Neuronal stem cell (in vitro differentiated cells): Measurements from ENCODE around the gene COBLL1.
A peak's percentile ranks its signal among the peaks of the same experiment; 100 is the strongest.

Source experiments
- DNase-seq: peaks from one replicate; pipeline ENCODE4 v3.0.0-alpha.2; 2013; ENCODE audit warnings: low spot score
- H2AFZ ChIP-seq: one replicate; pipeline ENCODE4 v1.6.1; 2013; ENCODE audit warnings: mild to moderate bottlenecking, low read length, inconsistent platforms
- H2AK5ac ChIP-seq: 2 replicates; pipeline ENCODE4 v1.6.1; 2013; ENCODE audit warnings: low read depth, mild to moderate bottlenecking, inconsistent platforms, low read length, moderate library complexity, mixed read lengths
- H2BK120ac ChIP-seq: 2 replicates; pipeline ENCODE4 v1.6.1; 2013; ENCODE audit warnings: low read depth, mild to moderate bottlenecking, inconsistent platforms, low read length, moderate library complexity, mixed read lengths
- H2BK12ac ChIP-seq: one replicate; pipeline ENCODE4 v1.6.1; 2013; ENCODE audit warnings: low read length, inconsistent platforms
- H2BK15ac ChIP-seq: 2 replicates; pipeline ENCODE4 v1.6.1; 2013; ENCODE audit warnings: mild to moderate bottlenecking, low read length, inconsistent platforms, mixed read lengths
- H2BK5ac ChIP-seq: one replicate; pipeline ENCODE4 v1.6.1; 2013; ENCODE audit warnings: inconsistent platforms, mild to moderate bottlenecking, low read length, moderate library complexity
- H3K14ac ChIP-seq: one replicate; pipeline ENCODE4 v1.6.1; 2013; ENCODE audit warnings: low read length, inconsistent platforms
- H3K18ac ChIP-seq: 2 replicates; pipeline ENCODE4 v1.6.1; 2013; ENCODE audit warnings: low read length, inconsistent platforms
- H3K23ac ChIP-seq: 2 replicates; pipeline ENCODE4 v1.6.1; 2013; ENCODE audit warnings: low read depth, mild to moderate bottlenecking, mixed read lengths, low read length, inconsistent platforms; ENCODE audit not compliant: poor library complexity
- H3K27ac ChIP-seq: replicated peaks from 3 replicates; pipeline ENCODE4 v1.5.1; 2013; ENCODE audit warnings: low read length, inconsistent platforms
- H3K27me3 ChIP-seq, 3 experiments: 2 replicates each; pipeline ENCODE4 v1.6.1; 2013; ENCODE audit warnings: low read length in 3 of 3, mild to moderate bottlenecking in 2 of 3, inconsistent platforms in 1 of 3, low read depth in 1 of 3, mixed read lengths in 1 of 3, moderate library complexity in 1 of 3; ENCODE audit not compliant: control insufficient read depth in 3 of 3, insufficient read depth in 3 of 3
- H3K36me3 ChIP-seq, 2 donors: replicated peaks in 1 of 2; 2 replicates each; pipeline ENCODE4 v1.6.1; 2013; ENCODE audit warnings: low read length in 2 of 2; ENCODE audit not compliant: control insufficient read depth in 2 of 2, insufficient read depth in 2 of 2
- H3K4ac ChIP-seq: 2 replicates; pipeline ENCODE4 v1.6.1; 2013; ENCODE audit warnings: inconsistent platforms, mild to moderate bottlenecking, low read length, moderate library complexity
- H3K4me1 ChIP-seq, 2 donors: 1 replicate in 1 of 2; 2 replicates in 1 of 2; pipeline ENCODE4 v1.6.1; 2013; ENCODE audit warnings: low read length in 2 of 2, low read depth in 1 of 2; ENCODE audit not compliant: control insufficient read depth in 2 of 2, insufficient read depth in 1 of 2
- H3K4me2 ChIP-seq: one replicate; pipeline ENCODE4 v1.6.1; 2013; ENCODE audit warnings: mild to moderate bottlenecking, low read length, inconsistent platforms; ENCODE audit not compliant: insufficient read depth, poor library complexity, severe bottlenecking
- H3K4me3 ChIP-seq, 2 donors: 2 replicates each; pipeline ENCODE4 v1.5.1; 2013; ENCODE audit warnings: low read length in 2 of 2, mild to moderate bottlenecking in 2 of 2, inconsistent platforms in 1 of 2, moderate library complexity in 1 of 2
- H3K79me1 ChIP-seq: one replicate; pipeline ENCODE4 v1.6.1; 2013; ENCODE audit warnings: low read depth, mild to moderate bottlenecking, inconsistent platforms, low read length, moderate library complexity
- H3K9ac ChIP-seq: one replicate; pipeline ENCODE4 v1.6.1; 2013; ENCODE audit warnings: mild to moderate bottlenecking, low read depth, low read length, inconsistent platforms; ENCODE audit not compliant: poor library complexity
- H3K9me3 ChIP-seq, 2 donors: replicated peaks in 1 of 2; 2 replicates each; pipeline versions ENCODE3 to v1.6.1; 2013; ENCODE audit warnings: low read length in 2 of 2, mild to moderate bottlenecking in 2 of 2, inconsistent platforms in 1 of 2, low read depth in 1 of 2, mixed read lengths in 1 of 2, moderate library complexity in 1 of 2; ENCODE audit not compliant: control insufficient read depth in 2 of 2, insufficient read depth in 1 of 2
- H4K8ac ChIP-seq: one replicate; pipeline ENCODE4 v1.6.1; 2013; ENCODE audit warnings: low read depth, mild to moderate bottlenecking, inconsistent platforms, low read length, moderate library complexity
- H4K91ac ChIP-seq: one replicate; pipeline ENCODE4 v1.6.1; 2013; ENCODE audit warnings: low read length, low read depth, mild to moderate bottlenecking, inconsistent platforms; ENCODE audit not compliant: poor library complexity
- WGBS, 2 donors: extraction: QIAGEN DNeasy Blood & Tissue Kit; methylation state at CpG; one replicate each; pipeline ENCODE4 v1.1.7; 2013; ENCODE audit warnings: missing lambda C conversion rate in 2 of 2, mixed read lengths in 1 of 2; ENCODE audit not compliant: insufficient read length in 2 of 2, insufficient replicate concordance in 1 of 2; ENCODE audit errors: extremely low coverage in 2 of 2; 5-methylcytosine and 5-hydroxymethylcytosine counted together

The COBLL1 gene

GRCh38 chr2:164742738-164743317, 98.8 kb downstream of the COBLL1 start:
- no peak overlapping the region for H2BK15ac ChIP-seq
- H2BK5ac ChIP-seq, result no peak overlapping the region
- no peak overlapping the region for H2BK120ac ChIP-seq
- H3K4me1 ChIP-seq, result peaks cover 0 to 3% of the 10 kb centered on the region in 2 donors
- H3K9me3 ChIP-seq, result no peaks in the 10 kb centered on the region
- no peak for DNase-seq
- no peak overlapping the region for H3K14ac ChIP-seq
- no peak overlapping the region for H4K91ac ChIP-seq
- no peaks in the 10 kb centered on the region for H3K27me3 ChIP-seq
- no peak overlapping the region for H3K4me2 ChIP-seq
- H2BK12ac ChIP-seq, result no peak overlapping the region
- no peak overlapping the region for H3K4ac ChIP-seq
- H3K9ac ChIP-seq, result no peak overlapping the region
- no peaks in the 10 kb centered on the region for H3K36me3 ChIP-seq
- no peak overlapping the region for H2AFZ ChIP-seq
- no peak overlapping the region for H2AK5ac ChIP-seq
- H3K23ac ChIP-seq, result no peak overlapping the region
- H3K27ac ChIP-seq, result no peak overlapping the region
- H3K18ac ChIP-seq, result no peak overlapping the region
- no peak overlapping the region for H4K8ac ChIP-seq
- H3K79me1 ChIP-seq, result no peaks in the 10 kb centered on the region
- no peak overlapping the region for H3K4me3 ChIP-seq
- WGBS, 2 donors, result no CpG with 5 or more reads among the region's 4 CpGs

- H4K8ac ChIP-seq, result no peak overlapping the region
- no peak overlapping the region for H3K27ac ChIP-seq
- H2BK15ac ChIP-seq, result no peak overlapping the region
- H3K79me1 ChIP-seq, result no peaks in the 10 kb centered on the region
- no peak for DNase-seq
- no peak overlapping the region for H2BK120ac ChIP-seq
- H3K4ac ChIP-seq, result no peak overlapping the region
- no peak overlapping the region for H3K4me2 ChIP-seq
- no peaks in the 10 kb centered on the region for H3K27me3 ChIP-seq
- H3K9me3 ChIP-seq, result no peaks in the 10 kb centered on the region
- H4K91ac ChIP-seq, result no peak overlapping the region
- H3K14ac ChIP-seq, result no peak overlapping the region
- WGBS, 2 donors, result no CpG with 5 or more reads among the region's 3 CpGs
- no peak overlapping the region for H3K18ac ChIP-seq
- no peak overlapping the region for H3K23ac ChIP-seq
- no peak overlapping the region for H2AK5ac ChIP-seq
- no peak overlapping the region for H3K4me3 ChIP-seq
- no peak overlapping the region for H3K9ac ChIP-seq
- H2BK5ac ChIP-seq, result no peak overlapping the region
- no peak overlapping the region for H2BK12ac ChIP-seq
- no peaks in the 10 kb centered on the region for H3K4me1 ChIP-seq
- no peaks in the 10 kb centered on the region for H3K36me3 ChIP-seq
- H2AFZ ChIP-seq, result no peak overlapping the region
These were observed 101.7 kb downstream of the COBLL1 start for GRCh38 chr2:164739966-164740365.

- no peak overlapping the region for H3K18ac ChIP-seq
- H2BK12ac ChIP-seq, result no peak overlapping the region
- no peak overlapping the region for H2BK15ac ChIP-seq
- H4K8ac ChIP-seq, result no peak overlapping the region
- H3K4me3 ChIP-seq, result no peak overlapping the region
- no peak overlapping the region for H3K27ac ChIP-seq
- no peak overlapping the region for H3K14ac ChIP-seq
- H3K4ac ChIP-seq, result no peak overlapping the region
- no peak overlapping the region for H2BK5ac ChIP-seq
- no peaks in the 10 kb centered on the region for H3K27me3 ChIP-seq
- H3K9ac ChIP-seq, result no peak overlapping the region
- no CpG with 5 or more reads among the region's 9 CpGs for WGBS, 2 donors
- no peaks in the 10 kb centered on the region for H3K79me1 ChIP-seq
- peak overlapping the region; percentile 57 for H2AFZ ChIP-seq
- H2BK120ac ChIP-seq, result no peak overlapping the region
- no peaks in the 10 kb centered on the region for H3K36me3 ChIP-seq
- no peak overlapping the region for H3K23ac ChIP-seq
- no peaks in the 10 kb centered on the region for H3K9me3 ChIP-seq
- H3K4me1 ChIP-seq, result peaks cover 2 to 7% of the 10 kb centered on the region in 2 donors
- DNase-seq, result peak; percentile 67
- no peak overlapping the region for H2AK5ac ChIP-seq
- no peak overlapping the region for H4K91ac ChIP-seq
- no peak overlapping the region for H3K4me2 ChIP-seq
These were observed 104.0 kb downstream of the COBLL1 start for GRCh38 chr2:164737612-164738081.

GRCh38 chr2:164735309-164735919, 106.2 kb downstream of the COBLL1 start:
- Histone ChIP-seq H3K4ac (no peak overlapping the region), H3K18ac (no peak overlapping the region), H3K4me1 (peaks cover 2 to 7% of the 10 kb centered on the region in 2 donors), H2BK15ac (no peak overlapping the region), H3K27me3 (no peaks in the 10 kb centered on the region), H3K9ac (no peak overlapping the region), H2AFZ (no peak overlapping the region), H3K4me2 (no peak overlapping the region), H3K23ac (no peak overlapping the region), H2BK5ac (no peak overlapping the region), H4K91ac (no peak overlapping the region), H3K4me3 (no peak overlapping the region), H3K79me1 (no peaks in the 10 kb centered on the region), H3K36me3 (no peaks in the 10 kb centered on the region), H3K14ac (no peak overlapping the region), H3K27ac (no peak overlapping the region), H2BK120ac (no peak overlapping the region), H4K8ac (no peak overlapping the region), H3K9me3 (no peaks in the 10 kb centered on the region), H2BK12ac (no peak overlapping the region), H2AK5ac (no peak overlapping the region)
- no peak for DNase-seq
- WGBS, 2 donors, result no CpG with 5 or more reads among the region's 4 CpGs
